Osteoblast (primary cell): ENCODE measurements around the gene PACS1. TPM values are rescaled to one million over a fixed set of nuclear protein-coding genes. Genes with fewer than 3 reads are reported as not detected.

ENCODE experiments used
- DNase-seq: peaks from one replicate; pipeline ENCODE4 v3.0.0; 2011; ENCODE audit warnings: low spot score, mixed read lengths; ENCODE audit not compliant: insufficient read length; ENCODE audit errors: missing footprints
- H2AFZ ChIP-seq: 2 replicates; pipeline ENCODE4 v1.6.0; 2011; ENCODE audit warnings: mild to moderate bottlenecking, low read length
- H3K27ac ChIP-seq: 2 replicates; pipeline ENCODE4 v1.5.1; 2011; ENCODE audit warnings: mild to moderate bottlenecking, low read depth, low read length, moderate library complexity
- H3K27me3 ChIP-seq: 2 replicates; pipeline ENCODE4 v1.6.0; 2012; ENCODE audit warnings: mild to moderate bottlenecking, control low read depth, inconsistent platforms, low read length, moderate library complexity; ENCODE audit not compliant: insufficient read depth
- H3K36me3 ChIP-seq: 2 replicates; pipeline ENCODE4 v1.5.1; 2011; ENCODE audit warnings: mild to moderate bottlenecking, low read length, control low read depth, moderate library complexity; ENCODE audit not compliant: insufficient read depth
- H3K4me1 ChIP-seq: 2 replicates; pipeline ENCODE4 v1.5.1; 2011; ENCODE audit warnings: mild to moderate bottlenecking, low read length, control low read depth, moderate library complexity; ENCODE audit not compliant: insufficient read depth
- H3K4me2 ChIP-seq: 2 replicates; pipeline ENCODE4 v1.6.0; 2011; ENCODE audit warnings: mild to moderate bottlenecking, low read length; ENCODE audit not compliant: insufficient read depth
- H3K4me3 ChIP-seq: fragments of 200-600 bp; sonication (generic); 3 replicates; pipeline ENCODE4 v1.5.1; 2012; ENCODE audit warnings: mild to moderate bottlenecking, low read length, inconsistent platforms; ENCODE audit not compliant: insufficient read depth
- H3K79me2 ChIP-seq: 2 replicates; pipeline ENCODE4 v1.6.0; 2012; ENCODE audit warnings: mild to moderate bottlenecking, low read length, control low read depth, inconsistent platforms; ENCODE audit not compliant: insufficient read depth
- H3K9me3 ChIP-seq: 2 replicates; pipeline ENCODE4 v1.5.1; 2011; ENCODE audit warnings: low read depth, low read length, control low read depth
- H4K20me1 ChIP-seq: 2 replicates; pipeline ENCODE4 v1.6.0; 2012; ENCODE audit warnings: mild to moderate bottlenecking, low read length, control low read depth; ENCODE audit not compliant: insufficient read depth
- CTCF ChIP-seq: IDR thresholded peaks from 2 replicates; pipeline ENCODE4 v1.5.1; 2011; ENCODE audit warnings: mild to moderate bottlenecking, low read depth, low read length, moderate library complexity; ENCODE audit errors: extremely low read depth
- total RNA-seq: library from RNA; depleted of rRNA; stranded (reverse); fragments of >200 nt; gene quantifications from 2 replicates; pipeline ENCODE4 v1.2.3, GENCODE V29; 2012

The PACS1 gene
- total RNA-seq, 1 donor: 38.0 TPM

DNA sequence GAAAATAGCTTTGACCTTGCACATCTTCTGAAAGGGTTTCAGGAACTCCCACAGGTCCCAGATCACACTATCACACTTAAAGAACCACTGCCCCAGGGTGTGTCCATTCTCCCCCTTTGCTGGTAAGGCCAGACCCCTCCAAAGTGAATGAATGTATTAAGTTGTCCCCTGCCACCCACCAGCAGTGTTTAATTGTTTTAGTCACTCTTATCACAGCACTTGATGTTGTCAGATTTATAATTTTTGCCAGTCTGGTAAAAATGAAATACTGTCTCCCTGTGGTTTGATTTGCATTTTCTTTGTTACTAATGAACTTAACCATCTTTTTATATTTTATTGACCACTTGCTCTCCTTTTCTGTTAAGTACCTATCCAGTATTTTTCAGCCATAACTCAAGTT, 108.8 kb downstream of the PACS1 start:
- Histone ChIP-seq H3K79me2 (peaks cover 51% of the 10 kb centered on the region), H3K9me3 (no peaks in the 10 kb centered on the region), H4K20me1 (peaks cover 39% of the 10 kb centered on the region), H3K4me2 (no peak overlapping the region), H3K27ac (no peak overlapping the region), H3K27me3 (no peaks in the 10 kb centered on the region), H2AFZ (no peak overlapping the region), H3K36me3 (no peaks in the 10 kb centered on the region), H3K4me3 (no peak overlapping the region), H3K4me1 (no peaks in the 10 kb centered on the region)
- no peak for TF ChIP-seq CTCF
- no peak for DNase-seq

DNA sequence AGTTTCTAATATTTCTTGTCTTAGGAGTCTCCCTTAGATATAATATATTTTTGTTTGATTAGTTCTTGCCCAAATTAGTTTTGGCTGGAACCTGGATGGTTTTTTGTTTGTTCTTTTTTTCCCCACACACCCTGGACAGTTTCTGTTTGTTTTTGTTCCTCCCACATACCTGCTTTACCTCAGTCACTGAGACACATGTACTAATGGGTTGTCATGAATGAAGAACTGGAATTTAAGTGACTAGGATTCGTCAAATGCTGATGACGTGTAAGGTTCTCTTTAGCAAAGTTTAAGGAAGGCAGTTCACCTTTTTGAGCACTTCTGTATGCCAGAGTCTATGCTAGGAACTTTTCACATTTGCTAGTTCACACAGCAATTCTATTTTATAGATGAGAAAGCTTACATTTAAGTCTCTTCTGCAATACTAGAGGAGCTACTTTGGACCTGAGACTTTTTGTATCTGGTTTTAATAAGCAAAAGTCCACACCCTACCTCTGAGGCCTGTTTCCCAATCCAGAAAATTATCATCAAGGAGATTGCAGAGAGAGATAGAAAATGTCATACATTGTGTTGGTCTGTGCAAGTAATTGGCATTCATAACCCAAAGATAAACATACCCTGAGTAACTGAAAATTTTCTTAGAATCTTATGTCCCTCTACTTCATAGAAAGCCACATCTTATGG, 111.7 kb downstream of the PACS1 start:
- H3K9me3 ChIP-seq: no peaks in the 10 kb centered on the region
- peaks cover 55% of the 10 kb centered on the region for H4K20me1 ChIP-seq
- no peak for DNase-seq

DNA sequence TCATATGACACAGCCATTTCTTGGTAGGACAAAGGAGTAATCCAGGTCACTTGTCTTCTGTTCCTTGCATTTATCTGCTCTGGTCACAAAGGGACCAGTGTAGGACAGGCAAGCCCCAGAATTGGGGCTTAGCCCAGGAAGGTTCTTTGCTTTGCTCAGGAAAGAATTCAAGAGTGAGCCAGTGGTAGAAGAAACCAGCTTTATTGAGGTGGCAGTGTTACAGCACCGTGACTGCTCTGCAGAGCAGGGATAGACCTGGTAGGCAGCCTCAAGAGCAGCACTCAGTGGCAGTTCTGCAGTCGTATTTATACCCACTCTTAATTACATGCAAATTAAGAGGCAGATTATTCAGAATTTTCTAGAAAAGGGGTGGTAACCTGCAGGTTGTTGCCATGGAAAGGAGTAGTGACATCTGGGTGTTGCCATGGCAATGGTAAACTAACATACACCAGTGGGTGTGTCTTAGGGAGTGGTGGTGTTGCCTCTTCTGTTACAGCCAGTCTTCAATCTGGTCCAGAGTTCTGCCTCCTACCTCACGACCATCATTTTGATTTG, 113.5 kb downstream of the PACS1 start:
- DNase-seq: no peak
- TF ChIP-seq CTCF: no peak
- Histone ChIP-seq H3K27me3 (no peaks in the 10 kb centered on the region), H3K4me3 (no peak overlapping the region), H2AFZ (no peak overlapping the region), H4K20me1 (peaks cover 49% of the 10 kb centered on the region), H3K27ac (no peak overlapping the region), H3K9me3 (no peaks in the 10 kb centered on the region), H3K4me2 (no peak overlapping the region), H3K79me2 (peaks cover 57% of the 10 kb centered on the region), H3K4me1 (peaks cover 3% of the 10 kb centered on the region), H3K36me3 (no peaks in the 10 kb centered on the region)

More for the DNA sequence above, 111.7 kb downstream of the PACS1 start:
- Histone ChIP-seq H3K27ac (no peak overlapping the region), H3K4me3 (no peak overlapping the region), H3K4me1 (no peaks in the 10 kb centered on the region), H3K79me2 (peaks cover 57% of the 10 kb centered on the region), H2AFZ (no peak overlapping the region), H3K36me3 (no peaks in the 10 kb centered on the region), H3K27me3 (no peaks in the 10 kb centered on the region), H3K4me2 (no peak overlapping the region)
- TF ChIP-seq CTCF: no peak

GRCh38 chr11:66184728-66185127, 114.7 kb downstream of the PACS1 start:
- H3K27ac ChIP-seq: no peak overlapping the region
- H3K79me2 ChIP-seq: peaks cover 59% of the 10 kb centered on the region
- TF ChIP-seq CTCF: no peak
- H3K36me3 ChIP-seq: no peaks in the 10 kb centered on the region
- H3K4me3 ChIP-seq: no peak overlapping the region
- no peak for DNase-seq
- peaks cover 8% of the 10 kb centered on the region for H3K4me1 ChIP-seq
- H4K20me1 ChIP-seq: peaks cover 50% of the 10 kb centered on the region
- no peaks in the 10 kb centered on the region for H3K27me3 ChIP-seq
- no peaks in the 10 kb centered on the region for H3K9me3 ChIP-seq
- no peak overlapping the region for H2AFZ ChIP-seq
- no peak overlapping the region for H3K4me2 ChIP-seq
